ENCODE data around the gene MAPK8IP3. TPM values are rescaled to one million over a fixed set of nuclear protein-coding genes. Genes with fewer than 3 reads are reported as not detected.
"Not testable (repeated sequence)": the region's sequence is repeated elsewhere in the genome, so short reads cannot be mapped to it uniquely, and the experiment has no call there.

Gene MAPK8IP3
- total RNA-seq, 1 experiment from 2014 or later: 35.2 TPM

GRCh38 chr16:1712791-1713261 is 6.8 kb downstream of the MAPK8IP3 start:
- DNase-seq: peak; percentile 51
- Histone ChIP-seq H3K36me3 (replicated peaks; ENCODE audit: control insufficient read depth, insufficient read depth, low read length) (no peaks in the 10 kb centered on the region), H3K4me3 (ENCODE audit: insufficient read depth, low read depth, low read length) (no peak overlapping the region), H3K27me3 (ENCODE audit: control insufficient read depth, insufficient read depth, low read length) (no peaks in the 10 kb centered on the region)

GRCh38 chr16:1713331-1713730 is 7.3 kb downstream of the MAPK8IP3 start:
- H3K36me3 ChIP-seq (replicated peaks; ENCODE audit: control insufficient read depth, insufficient read depth, low read length): no peaks in the 10 kb centered on the region
- DNase-seq: peak; percentile 40
- H3K27me3 ChIP-seq (ENCODE audit: control insufficient read depth, insufficient read depth, low read length): no peaks in the 10 kb centered on the region
- H3K4me3 ChIP-seq (ENCODE audit: insufficient read depth, low read depth, low read length): no peak overlapping the region

GRCh38 chr16:1713933-1714332 is 7.9 kb downstream of the MAPK8IP3 start:
- Histone ChIP-seq H3K27me3 (ENCODE audit: control insufficient read depth, insufficient read depth, low read length) (no peaks in the 10 kb centered on the region), H3K36me3 (replicated peaks; ENCODE audit: control insufficient read depth, insufficient read depth, low read length) (no peaks in the 10 kb centered on the region), H3K4me3 (ENCODE audit: insufficient read depth, low read depth, low read length) (no peak overlapping the region)
- DNase-seq: peak; percentile 81

- peak; percentile 34 for DNase-seq
- no peak overlapping the region for H3K4me3 ChIP-seq (ENCODE audit: insufficient read depth, low read depth, low read length)
- H3K27me3 ChIP-seq (ENCODE audit: control insufficient read depth, insufficient read depth, low read length): no peaks in the 10 kb centered on the region
- H3K36me3 ChIP-seq (replicated peaks; ENCODE audit: control insufficient read depth, insufficient read depth, low read length): no peaks in the 10 kb centered on the region
These were observed 9.2 kb downstream of the MAPK8IP3 start for GRCh38 chr16:1715220-1715619.

GRCh38 chr16:1718236-1718635 is 12.2 kb downstream of the MAPK8IP3 start:
- not testable (repeated sequence) for H3K4me3 ChIP-seq (ENCODE audit: insufficient read depth, low read depth, low read length); H3K27me3 ChIP-seq (ENCODE audit: control insufficient read depth, insufficient read depth, low read length); DNase-seq; H3K36me3 ChIP-seq (replicated peaks; ENCODE audit: control insufficient read depth, insufficient read depth, low read length)

GRCh38 chr16:1719559-1720229 is 13.7 kb downstream of the MAPK8IP3 start:
- H3K4me3 ChIP-seq (ENCODE audit: insufficient read depth, low read depth, low read length): not testable (repeated sequence)

GRCh38 chr16:1721372-1721771 is 15.4 kb downstream of the MAPK8IP3 start:
- H3K4me3 ChIP-seq (ENCODE audit: insufficient read depth, low read depth, low read length): no peak overlapping the region
- H3K27me3 ChIP-seq (ENCODE audit: control insufficient read depth, insufficient read depth, low read length): no peaks in the 10 kb centered on the region
- DNase-seq: no peak
- no peaks in the 10 kb centered on the region; the same call in 1 of the 2 replicates for H3K36me3 ChIP-seq (replicated peaks; ENCODE audit: control insufficient read depth, insufficient read depth, low read length)

More at GRCh38 chr16:1719559-1720229, 13.7 kb downstream of the MAPK8IP3 start:
- not testable (repeated sequence) for H3K27me3 ChIP-seq (ENCODE audit: control insufficient read depth, insufficient read depth, low read length); DNase-seq; H3K36me3 ChIP-seq (replicated peaks; ENCODE audit: control insufficient read depth, insufficient read depth, low read length)

- Histone ChIP-seq H3K27me3 (ENCODE audit: control insufficient read depth, insufficient read depth, low read length) (no peaks in the 10 kb centered on the region), H3K36me3 (replicated peaks; ENCODE audit: control insufficient read depth, insufficient read depth, low read length) (no peaks in the 10 kb centered on the region; the same call in none of the 2 replicates), H3K4me3 (ENCODE audit: insufficient read depth, low read depth, low read length) (no peak overlapping the region)
- peak; percentile 86 for DNase-seq
These were observed 17.6 kb downstream of the MAPK8IP3 start for GRCh38 chr16:1723450-1724147.

GRCh38 chr16:1724491-1724890 is 18.5 kb downstream of the MAPK8IP3 start:
- Histone ChIP-seq H3K36me3 (replicated peaks; ENCODE audit: control insufficient read depth, insufficient read depth, low read length) (no peaks in the 10 kb centered on the region; the same call in none of the 2 replicates), H3K4me3 (ENCODE audit: insufficient read depth, low read depth, low read length) (no peak overlapping the region), H3K27me3 (ENCODE audit: control insufficient read depth, insufficient read depth, low read length) (no peaks in the 10 kb centered on the region)
- DNase-seq: peak; percentile 22

GRCh38 chr16:1726661-1727502 is 20.9 kb downstream of the MAPK8IP3 start:
- no peaks in the 10 kb centered on the region for H3K27me3 ChIP-seq (ENCODE audit: control insufficient read depth, insufficient read depth, low read length)
- no peak overlapping the region for H3K4me3 ChIP-seq (ENCODE audit: insufficient read depth, low read depth, low read length)
- DNase-seq: peak; percentile 33
- no peaks in the 10 kb centered on the region; the same call in none of the 2 replicates for H3K36me3 ChIP-seq (replicated peaks; ENCODE audit: control insufficient read depth, insufficient read depth, low read length)

- H3K4me3 ChIP-seq (ENCODE audit: insufficient read depth, low read depth, low read length): no peak overlapping the region
- H3K36me3 ChIP-seq (replicated peaks; ENCODE audit: control insufficient read depth, insufficient read depth, low read length): no peaks in the 10 kb centered on the region; the same call in none of the 2 replicates
- DNase-seq: peak; percentile 40
- H3K27me3 ChIP-seq (ENCODE audit: control insufficient read depth, insufficient read depth, low read length): no peaks in the 10 kb centered on the region
These were observed 21.9 kb downstream of the MAPK8IP3 start for GRCh38 chr16:1727651-1728624.

GRCh38 chr16:1729026-1729425 is 23.0 kb downstream of the MAPK8IP3 start:
- H3K27me3 ChIP-seq (ENCODE audit: control insufficient read depth, insufficient read depth, low read length): no peaks in the 10 kb centered on the region
- no peak for DNase-seq
- H3K36me3 ChIP-seq (replicated peaks; ENCODE audit: control insufficient read depth, insufficient read depth, low read length): no peaks in the 10 kb centered on the region; the same call in none of the 2 replicates
- H3K4me3 ChIP-seq (ENCODE audit: insufficient read depth, low read depth, low read length): no peak overlapping the region

- no peaks in the 10 kb centered on the region for H3K27me3 ChIP-seq (ENCODE audit: control insufficient read depth, insufficient read depth, low read length)
- H3K4me3 ChIP-seq (ENCODE audit: insufficient read depth, low read depth, low read length): no peak overlapping the region
- H3K36me3 ChIP-seq (replicated peaks; ENCODE audit: control insufficient read depth, insufficient read depth, low read length): no peaks in the 10 kb centered on the region; the same call in none of the 2 replicates
- peak; percentile 58 for DNase-seq
These were observed 23.4 kb downstream of the MAPK8IP3 start for GRCh38 chr16:1729445-1729844.
